Fibroblast of lung (primary cell): Measurements from ENCODE around the gene LRRC36.

ENCODE experiments used
- EZH2 ChIP-seq: IDR thresholded peaks from 2 replicates; pipeline ENCODE4 v1.5.1; 2012; ENCODE audit warnings: low read length, control low read depth, mild to moderate bottlenecking; ENCODE audit errors: missing control alignments
- TF ChIP-seq, protein P1 (sequence below), 2 donors: IDR thresholded peaks in 1 of 2; conservative IDR thresholded peaks in 1 of 2; 1 replicate in 1 of 2; 2 replicates in 1 of 2; pipeline ENCODE4 v1.5.1; 2011 to 2012; ENCODE audit warnings: low read length in 2 of 2, control low read depth in 1 of 2, inconsistent platforms in 1 of 2, low read depth in 1 of 2, mild to moderate bottlenecking in 1 of 2

DNA sequence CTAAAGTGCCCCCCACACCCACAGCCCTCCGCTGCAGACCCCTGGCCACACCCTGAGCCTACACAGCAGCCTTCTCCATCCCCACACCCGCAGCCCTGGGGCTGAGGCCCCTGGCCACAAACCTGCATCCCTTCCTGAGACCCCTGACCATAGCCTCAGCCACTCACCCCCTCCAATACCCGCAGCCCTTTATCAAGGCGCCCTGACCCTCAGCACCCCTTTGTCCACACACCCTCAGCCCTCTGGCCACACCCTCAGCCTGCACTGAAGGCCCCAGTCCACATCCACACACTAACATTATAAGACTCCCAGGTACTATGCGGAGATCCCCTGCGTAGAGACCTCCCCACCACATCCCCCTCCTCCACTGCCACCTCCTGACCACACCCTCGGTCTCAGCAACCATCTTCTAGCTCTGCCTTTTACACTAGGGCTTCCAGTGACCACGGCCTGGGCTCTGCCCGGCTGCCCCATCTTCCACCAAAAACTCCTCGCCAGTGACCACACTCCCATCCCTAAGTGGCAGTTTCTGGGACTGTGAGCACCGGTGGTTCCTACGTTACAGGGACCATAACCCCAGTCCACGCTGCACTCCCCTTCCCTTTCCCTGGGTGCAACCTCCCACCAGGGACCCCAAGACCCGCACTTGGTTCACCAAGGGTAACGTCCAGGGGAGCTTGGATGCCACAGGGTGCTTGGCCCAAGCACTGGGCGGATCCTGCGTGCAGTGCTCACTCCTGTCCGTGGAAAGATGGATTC lies 65.9 kb downstream of the LRRC36 start:
- TF ChIP-seq, protein P1, sequence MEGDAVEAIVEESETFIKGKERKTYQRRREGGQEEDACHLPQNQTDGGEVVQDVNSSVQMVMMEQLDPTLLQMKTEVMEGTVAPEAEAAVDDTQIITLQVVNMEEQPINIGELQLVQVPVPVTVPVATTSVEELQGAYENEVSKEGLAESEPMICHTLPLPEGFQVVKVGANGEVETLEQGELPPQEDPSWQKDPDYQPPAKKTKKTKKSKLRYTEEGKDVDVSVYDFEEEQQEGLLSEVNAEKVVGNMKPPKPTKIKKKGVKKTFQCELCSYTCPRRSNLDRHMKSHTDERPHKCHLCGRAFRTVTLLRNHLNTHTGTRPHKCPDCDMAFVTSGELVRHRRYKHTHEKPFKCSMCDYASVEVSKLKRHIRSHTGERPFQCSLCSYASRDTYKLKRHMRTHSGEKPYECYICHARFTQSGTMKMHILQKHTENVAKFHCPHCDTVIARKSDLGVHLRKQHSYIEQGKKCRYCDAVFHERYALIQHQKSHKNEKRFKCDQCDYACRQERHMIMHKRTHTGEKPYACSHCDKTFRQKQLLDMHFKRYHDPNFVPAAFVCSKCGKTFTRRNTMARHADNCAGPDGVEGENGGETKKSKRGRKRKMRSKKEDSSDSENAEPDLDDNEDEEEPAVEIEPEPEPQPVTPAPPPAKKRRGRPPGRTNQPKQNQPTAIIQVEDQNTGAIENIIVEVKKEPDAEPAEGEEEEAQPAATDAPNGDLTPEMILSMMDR (conservative IDR thresholded peaks at IDR 0.05 in 1 of 2, IDR thresholded peaks at IDR 0.05 in 1 of 2; ENCODE audit: low read depth in 1 of 2, low read length in 2 of 2) = no peak
- peak; percentile 21 for TF ChIP-seq EZH2
